MM.1S (cell line): ENCODE data around the gene ETV6.

Experiments used
- CTCF ChIP-seq: fragments of 300-600 bp; sonication (generic); IDR thresholded peaks from 2 replicates; pipeline ENCODE4 v1.5.1; 2016; ENCODE audit warnings: antibody characterized with exemption, low read length, mixed read lengths
- EZH2 ChIP-seq: fragments of 300-600 bp; sonication (generic); optimal IDR thresholded peaks from 2 replicates; pipeline ENCODE3; 2017; ENCODE audit warnings: low read depth, mild to moderate bottlenecking, antibody characterized with exemption, low read length, mixed read lengths
- EZH2phosphoT487 ChIP-seq: fragments of 300-600 bp; sonication (generic); IDR thresholded peaks from 2 replicates; pipeline ENCODE4 v1.6.1; 2018; ENCODE audit warnings: antibody characterized with exemption, low read length

GRCh38 chr12:11710431-11710830 lies 61.0 kb downstream of the ETV6 start:
- TF ChIP-seq CTCF (no peak), EZH2phosphoT487 (no peak), EZH2 (no peak)
